H1 (cell line): Measurements from ENCODE around the gene TUBA3D. TPM values are rescaled to one million over a fixed set of nuclear protein-coding genes. Genes with fewer than 3 reads are reported as not detected.
"Not testable (repeated sequence)": the region's sequence is repeated elsewhere in the genome, so short reads cannot be mapped to it uniquely, and the experiment has no call there.

Source experiments
- CTCF ChIA-PET: fragments of 300-600 bp; sonication (Branson Sonifier 250); formaldehyde crosslinking; loops from one replicate; lab custom pipeline; 2021; ENCODE audit not compliant: partially characterized antibody; lab: Charles Lee
- POLR2A ChIA-PET: fragments of 300-600 bp; sonication (Branson Sonifier 250); formaldehyde crosslinking; loops from one replicate; lab custom pipeline; 2021; ENCODE audit warnings: inconsistent platforms; ENCODE audit not compliant: partially characterized antibody; lab: Charles Lee
- DNase-seq, 2 experiments: peaks; one replicate each; pipeline versions ENCODE4 v3.0.0 to v3.0.0-alpha.2; 2010 to 2022; ENCODE audit warnings: low spot score in 2 of 2, low read depth in 1 of 2, mixed read lengths in 1 of 2
- FAIRE-seq: peaks from 2 replicates; lab custom pipeline; 2011; peaks lifted over from hg19 to GRCh38; lab: Jason Lieb, UNC
- H2AFZ ChIP-seq: 2 replicates; pipeline ENCODE4 v1.8.1; 2012; ENCODE audit warnings: low read length, inconsistent platforms
- H2AK5ac ChIP-seq: 2 replicates; pipeline ENCODE4 v1.6.1; 2013; ENCODE audit warnings: low read depth, low read length
- H2BK120ac ChIP-seq: replicated peaks from 2 replicates; pipeline ENCODE3; 2013; ENCODE audit warnings: low read depth, low read length, inconsistent platforms
- H2BK12ac ChIP-seq: 2 replicates; pipeline ENCODE4 v1.6.1; 2013; ENCODE audit warnings: low read depth, low read length
- H2BK15ac ChIP-seq: 2 replicates; pipeline ENCODE4 v1.6.1; 2013; ENCODE audit warnings: low read length
- H2BK20ac ChIP-seq: 2 replicates; pipeline ENCODE4 v1.6.1; 2013; ENCODE audit warnings: low read length
- H2BK5ac ChIP-seq: 2 replicates; pipeline ENCODE4 v1.6.1; 2013; ENCODE audit warnings: low read depth, low read length
- H3K14ac ChIP-seq: 2 replicates; pipeline ENCODE4 v1.6.1; 2013; ENCODE audit warnings: inconsistent platforms; ENCODE audit not compliant: insufficient read length
- H3K18ac ChIP-seq: 2 replicates; pipeline ENCODE4 v1.6.1; 2013; ENCODE audit warnings: low read length; ENCODE audit errors: extremely low read depth
- H3K23ac ChIP-seq: 2 replicates; pipeline ENCODE4 v1.6.1; 2013; ENCODE audit warnings: inconsistent platforms; ENCODE audit not compliant: insufficient read length
- H3K23me2 ChIP-seq: 2 replicates; pipeline ENCODE4 v1.6.1; 2013; ENCODE audit warnings: low read depth, low read length
- H3K27ac ChIP-seq: 2 replicates; pipeline ENCODE4 v1.6.1; 2011; ENCODE audit warnings: low read depth, low read length, inconsistent platforms
- H3K27me3 ChIP-seq, 4 experiments: replicated peaks in 1 of 4; 1 replicate in 1 of 4; 2 replicates in 3 of 4; pipeline versions ENCODE4 v1.6.1 to v1.8.1; 2011 to 2013; ENCODE audit warnings: low read length in 3 of 4, mild to moderate bottlenecking in 3 of 4, inconsistent platforms in 2 of 4, mixed read lengths in 2 of 4, moderate library complexity in 1 of 4; ENCODE audit not compliant: control insufficient read depth in 3 of 4, insufficient read depth in 3 of 4; ENCODE audit errors: extremely low read depth in 1 of 4
- H3K36me3 ChIP-seq, 4 experiments: 2 replicates each; pipeline versions ENCODE4 v1.6.1 to v1.8.1; 2011 to 2013; ENCODE audit warnings: mild to moderate bottlenecking in 4 of 4, low read length in 3 of 4, moderate library complexity in 2 of 4, control low read depth in 1 of 4, inconsistent platforms in 1 of 4; ENCODE audit not compliant: insufficient read depth in 4 of 4, control insufficient read depth in 2 of 4
- H3K4ac ChIP-seq: replicated peaks from 2 replicates; pipeline ENCODE3; 2013; ENCODE audit warnings: low read length, low read depth, mixed read lengths, inconsistent platforms; ENCODE audit not compliant: insufficient read length
- H3K4me1 ChIP-seq, 4 experiments: replicated peaks in 1 of 4; 1 replicate in 1 of 4; 2 replicates in 3 of 4; pipeline versions ENCODE4 v1.6.1 to v1.8.1; 2011 to 2013; ENCODE audit warnings: low read length in 3 of 4, inconsistent platforms in 2 of 4, mixed read lengths in 1 of 4; ENCODE audit not compliant: insufficient read depth in 4 of 4, control insufficient read depth in 3 of 4
- H3K4me2 ChIP-seq, 2 experiments: 2 replicates each; pipeline versions ENCODE4 v1.6.1 to v1.8.1; 2011 to 2013; ENCODE audit warnings: low read depth in 2 of 2, low read length in 2 of 2, control low read depth in 1 of 2, inconsistent platforms in 1 of 2, mild to moderate bottlenecking in 1 of 2; ENCODE audit not compliant: insufficient read depth in 1 of 2
- H3K4me3 ChIP-seq, 4 experiments: fragments of 200-600, 300-600 bp in 1 of 4; sonication (generic), shearing (Covaris generic), sonication (Bioruptor Twin) in 1 of 4; 2 replicates each; pipeline versions ENCODE4 v1.5.1 to v1.8.1; 2011 to 2016; ENCODE audit warnings: low read length in 4 of 4, low read depth in 3 of 4, control low read depth in 2 of 4, inconsistent platforms in 2 of 4, mild to moderate bottlenecking in 2 of 4, mixed read lengths in 1 of 4, moderate library complexity in 1 of 4; ENCODE audit not compliant: insufficient read depth in 2 of 4; ENCODE audit errors: extremely low read depth in 1 of 4
- H3K56ac ChIP-seq: replicated peaks from 2 replicates; pipeline ENCODE3; 2013; ENCODE audit warnings: low read depth, mild to moderate bottlenecking, mixed read lengths, low read length, inconsistent platforms; ENCODE audit not compliant: insufficient read length
- H3K79me1 ChIP-seq: 2 replicates; pipeline ENCODE4 v1.6.1; 2013; ENCODE audit warnings: low read depth, low read length, control low read depth
- H3K79me2 ChIP-seq, 2 experiments: 2 replicates each; pipeline versions ENCODE4 v1.6.1 to v1.8.1; 2012 to 2013; ENCODE audit warnings: low read length in 2 of 2, mild to moderate bottlenecking in 2 of 2, inconsistent platforms in 1 of 2; ENCODE audit not compliant: insufficient read depth in 2 of 2, control insufficient read depth in 1 of 2
- H3K9ac ChIP-seq, 4 experiments: replicated peaks in 1 of 4; 1 replicate in 1 of 4; 2 replicates in 3 of 4; pipeline versions ENCODE4 v1.6.1 to v1.8.1; 2011 to 2013; ENCODE audit warnings: low read depth in 3 of 4, low read length in 3 of 4, control low read depth in 2 of 4, mild to moderate bottlenecking in 2 of 4, moderate library complexity in 2 of 4, inconsistent platforms in 1 of 4; ENCODE audit errors: extremely low read depth in 1 of 4
- H3K9me3 ChIP-seq, 2 experiments: 2 replicates each; pipeline versions ENCODE4 v1.6.1 to v1.8.1; 2012 to 2013; ENCODE audit warnings: mild to moderate bottlenecking in 2 of 2, moderate library complexity in 2 of 2, control low read depth in 1 of 2, inconsistent platforms in 1 of 2, low read depth in 1 of 2, low read length in 1 of 2, mixed read lengths in 1 of 2; ENCODE audit not compliant: insufficient read depth in 2 of 2
- H4K20me1 ChIP-seq, 2 experiments: replicated peaks in 1 of 2; 2 replicates each; pipeline versions ENCODE3 to v1.8.1; 2011 to 2013; ENCODE audit warnings: inconsistent platforms in 2 of 2, low read length in 2 of 2, mild to moderate bottlenecking in 1 of 2; ENCODE audit not compliant: insufficient read depth in 2 of 2, control insufficient read depth in 1 of 2
- H4K5ac ChIP-seq: 2 replicates; pipeline ENCODE4 v1.6.1; 2013; ENCODE audit warnings: low read length, low read depth, mixed read lengths, inconsistent platforms; ENCODE audit not compliant: insufficient read length
- H4K8ac ChIP-seq: 2 replicates; pipeline ENCODE4 v1.8.0; 2013; ENCODE audit warnings: mild to moderate bottlenecking, moderate library complexity, low read length, inconsistent platforms; ENCODE audit not compliant: insufficient read depth; ENCODE audit errors: extremely low read depth
- H4K91ac ChIP-seq: replicated peaks from 2 replicates; pipeline ENCODE3; 2013; ENCODE audit warnings: low read length, mixed read lengths, inconsistent platforms; ENCODE audit not compliant: insufficient read length
- WGBS, 2 experiments: shearing (Covaris generic) in 1 of 2; methylation state at CpG; one replicate each; pipeline versions ENCODE4 v1.1.6 to v1.1.7; 2013 to 2015; ENCODE audit warnings: low lambda C conversion rate in 2 of 2, mixed read lengths in 2 of 2, inconsistent platforms in 1 of 2, low coverage in 1 of 2, missing lambda C conversion rate in 1 of 2; ENCODE audit not compliant: insufficient replicate concordance in 2 of 2, insufficient coverage in 1 of 2, insufficient read length in 1 of 2; ENCODE audit errors: extremely low coverage in 1 of 2, missing lambda C conversion rate in 1 of 2; 5-methylcytosine and 5-hydroxymethylcytosine counted together
- polyA plus RNA-seq, 7 experiments: library from polyadenylated mRNA; depleted of rRNA in 3 of 7; stranded (reverse) in 5 of 7; unstranded in 2 of 7; fragments of >200 nt in 5 of 7; fragments of 200-250 nt in 2 of 7; gene quantifications; 1 replicate in 5 of 7; 2 replicates in 1 of 7; 4 replicates in 1 of 7; pipeline versions ENCODE4 v1.2.1 to v1.2.3, GENCODE V29; 2011 to 2013; ENCODE audit warnings: missing spikeins in 2 of 7, mixed read lengths in 2 of 7
- total RNA-seq: library from RNA; stranded (reverse); fragmentation: NEBNext Ultra II Directional; extraction: Animal tissue kit (Norgen Biotek cat#: 25700); gene quantifications from 2 replicates; pipeline ENCODE4 v1.2.1, GENCODE V29; 2021

TUBA3D gene
- total and polyA plus RNA-seq, 2 of the 8 experiments (the other 6 are each of a cell fraction or from before 2014, with no cell fraction given) = 0.15 TPM; not detected in 1

DNA sequence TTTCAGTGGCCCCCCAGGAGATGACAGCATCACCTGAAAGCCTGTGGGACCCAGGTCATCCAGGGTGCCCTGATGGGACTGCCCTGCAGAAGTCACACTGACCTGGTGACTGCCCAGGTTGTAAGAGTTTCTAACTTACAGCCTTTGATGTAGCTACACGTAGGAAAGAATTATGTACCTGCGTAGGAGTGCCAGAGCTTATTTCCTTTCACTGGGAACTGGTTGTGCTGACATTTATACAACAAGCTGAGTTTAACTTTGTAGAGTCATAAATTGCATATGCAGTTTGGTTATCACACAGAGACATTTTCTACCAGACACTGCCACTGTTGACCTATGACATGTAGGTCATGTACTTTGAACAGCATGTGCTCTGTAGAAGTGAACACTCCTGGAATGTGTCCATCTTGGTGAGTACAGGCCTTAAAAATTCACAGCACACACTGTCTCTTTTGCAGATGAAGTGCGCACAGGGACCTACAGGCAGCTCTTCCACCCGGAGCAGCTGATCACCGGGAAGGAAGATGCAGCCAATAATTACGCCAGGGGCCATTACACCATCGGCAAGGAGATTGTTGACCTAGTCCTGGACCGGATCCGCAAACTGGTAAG, 3.0 kb downstream of the TUBA3D start:
- H4K8ac ChIP-seq, H3K4me2 ChIP-seq, H3K4me1 ChIP-seq, H3K9ac ChIP-seq, H3K27me3 ChIP-seq, CTCF ChIA-PET, FAIRE-seq, H3K23ac ChIP-seq, H3K4me3 ChIP-seq, H3K9me3 ChIP-seq, H4K91ac ChIP-seq, H2AFZ ChIP-seq, H3K4ac ChIP-seq, H2BK5ac ChIP-seq, H3K79me2 ChIP-seq, H2BK15ac ChIP-seq, H4K20me1 ChIP-seq, H3K14ac ChIP-seq, DNase-seq, H3K23me2 ChIP-seq, H3K79me1 ChIP-seq, H2BK12ac ChIP-seq, POLR2A ChIA-PET, H3K27ac ChIP-seq, H2BK20ac ChIP-seq, H3K18ac ChIP-seq, H2BK120ac ChIP-seq, H4K5ac ChIP-seq, H2AK5ac ChIP-seq, H3K56ac ChIP-seq, H3K36me3 ChIP-seq: not testable (repeated sequence)
- 97% methylated on average over 9 of the region's 9 CpGs; no CpG with 5 or more reads in 1 of the 2 experiments for WGBS, 2 experiments

DNA sequence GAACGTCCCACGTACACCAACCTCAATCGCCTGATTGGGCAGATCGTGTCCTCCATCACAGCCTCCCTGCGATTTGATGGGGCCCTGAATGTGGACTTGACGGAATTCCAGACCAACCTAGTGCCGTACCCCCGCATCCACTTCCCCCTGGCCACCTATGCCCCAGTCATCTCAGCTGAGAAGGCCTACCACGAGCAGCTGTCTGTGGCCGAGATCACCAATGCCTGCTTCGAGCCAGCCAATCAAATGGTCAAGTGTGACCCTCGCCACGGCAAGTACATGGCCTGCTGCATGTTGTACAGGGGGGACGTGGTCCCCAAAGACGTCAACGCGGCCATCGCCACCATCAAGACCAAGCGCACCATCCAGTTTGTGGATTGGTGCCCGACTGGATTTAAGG, 4.4 kb downstream of the TUBA3D start:
- H4K8ac ChIP-seq, H3K36me3 ChIP-seq, H3K79me1 ChIP-seq, H3K4ac ChIP-seq, H3K56ac ChIP-seq, H4K5ac ChIP-seq, H3K79me2 ChIP-seq, FAIRE-seq, H2BK20ac ChIP-seq, H3K14ac ChIP-seq, DNase-seq, H3K27me3 ChIP-seq, H2BK12ac ChIP-seq, H3K27ac ChIP-seq, H3K18ac ChIP-seq, H2AK5ac ChIP-seq, H2AFZ ChIP-seq, H3K4me2 ChIP-seq, H3K9me3 ChIP-seq, H3K9ac ChIP-seq, H3K23me2 ChIP-seq, H3K4me1 ChIP-seq, H3K23ac ChIP-seq, H2BK120ac ChIP-seq, POLR2A ChIA-PET, H4K20me1 ChIP-seq, H4K91ac ChIP-seq, H2BK5ac ChIP-seq, H3K4me3 ChIP-seq, H2BK15ac ChIP-seq: not testable (repeated sequence)
- 89% methylated on average over 15 of the region's 20 CpGs; no CpG with 5 or more reads in 1 of the 2 experiments for WGBS, 2 experiments
- CTCF ChIA-PET = interaction anchor here (1.6 kb wide), 1 partner anchor 13 kb away, joined by 5 read pairs; no protein-coding TSS in a partner anchor
